Transverse colon (tissue), 4 donors: ENCODE measurements around the gene MSANTD2.

Experiments used
- EP300 ChIP-seq: sonication (generic); formaldehyde crosslinking; IDR thresholded peaks from one replicate; pipeline ENCODE4 v1.6.1; 2017; ENCODE audit warnings: antibody characterized with exemption, low read depth
- POLR2A ChIP-seq: fragments of 450-650 bp; IDR thresholded peaks from one replicate; pipeline ENCODE4 v1.6.1; 2016; ENCODE audit warnings: antibody characterized with exemption, mild to moderate bottlenecking, moderate library complexity
- POLR2AphosphoS5 ChIP-seq, 3 donors: sonication (generic); formaldehyde crosslinking; IDR thresholded peaks; one replicate each; pipeline ENCODE4 v1.6.1; 2016; ENCODE audit warnings: antibody characterized with exemption in 3 of 3
- TF ChIP-seq, protein P1 (sequence below), 5 experiments: fragments of 200-600 bp in 3 of 5; fragments of 450-650 bp in 2 of 5; sonication (generic) in 3 of 5; IDR thresholded peaks; 1 replicate in 2 of 5; 2 replicates in 3 of 5; pipeline ENCODE4 v1.5.1; 2016 to 2017; ENCODE audit warnings: antibody characterized with exemption in 5 of 5, inconsistent platforms in 3 of 5, mild to moderate bottlenecking in 2 of 5, moderate library complexity in 1 of 5

DNA sequence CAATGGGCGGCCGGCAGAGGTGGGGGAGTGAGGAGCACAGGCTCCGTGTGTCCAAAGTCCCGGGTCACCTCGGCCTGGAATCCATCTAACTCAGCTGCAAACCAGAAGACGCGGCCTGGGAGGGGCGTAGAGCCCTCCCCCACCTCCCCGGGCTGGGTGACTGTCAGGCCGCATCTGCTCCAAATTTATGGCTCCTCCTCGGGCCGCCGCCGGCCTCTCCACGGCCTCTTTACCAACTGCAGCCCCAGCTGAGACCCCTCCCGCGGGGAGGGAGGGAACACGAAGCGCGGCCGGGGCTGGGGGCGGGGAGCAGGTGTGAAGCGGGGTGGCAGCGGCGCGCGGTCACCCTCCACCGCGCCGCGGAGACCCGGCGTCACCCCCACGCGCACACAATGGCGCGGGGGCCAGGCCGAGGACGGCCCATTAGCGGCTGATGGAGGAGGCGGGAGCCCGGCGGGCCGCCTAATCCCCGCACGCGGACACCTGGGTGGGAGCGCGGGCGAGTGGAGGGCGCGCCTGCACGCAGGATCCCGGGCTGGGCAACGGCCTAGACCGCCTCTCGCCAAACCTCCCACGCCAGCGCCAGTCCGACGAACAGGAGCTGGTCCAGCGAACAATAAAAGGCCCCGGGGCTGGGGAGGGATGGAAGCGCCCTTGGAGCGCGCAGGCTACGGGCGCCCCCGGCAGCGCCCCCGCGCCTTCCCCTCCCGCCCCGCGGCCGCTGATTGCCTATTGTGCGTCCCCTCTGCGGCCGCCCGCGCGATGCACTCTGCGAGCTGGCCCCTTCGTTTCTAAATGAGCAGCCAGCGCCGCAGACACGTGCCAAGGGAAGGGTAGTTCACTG is 39.1 kb upstream of the MSANTD2 start:
- TF ChIP-seq, protein P1, sequence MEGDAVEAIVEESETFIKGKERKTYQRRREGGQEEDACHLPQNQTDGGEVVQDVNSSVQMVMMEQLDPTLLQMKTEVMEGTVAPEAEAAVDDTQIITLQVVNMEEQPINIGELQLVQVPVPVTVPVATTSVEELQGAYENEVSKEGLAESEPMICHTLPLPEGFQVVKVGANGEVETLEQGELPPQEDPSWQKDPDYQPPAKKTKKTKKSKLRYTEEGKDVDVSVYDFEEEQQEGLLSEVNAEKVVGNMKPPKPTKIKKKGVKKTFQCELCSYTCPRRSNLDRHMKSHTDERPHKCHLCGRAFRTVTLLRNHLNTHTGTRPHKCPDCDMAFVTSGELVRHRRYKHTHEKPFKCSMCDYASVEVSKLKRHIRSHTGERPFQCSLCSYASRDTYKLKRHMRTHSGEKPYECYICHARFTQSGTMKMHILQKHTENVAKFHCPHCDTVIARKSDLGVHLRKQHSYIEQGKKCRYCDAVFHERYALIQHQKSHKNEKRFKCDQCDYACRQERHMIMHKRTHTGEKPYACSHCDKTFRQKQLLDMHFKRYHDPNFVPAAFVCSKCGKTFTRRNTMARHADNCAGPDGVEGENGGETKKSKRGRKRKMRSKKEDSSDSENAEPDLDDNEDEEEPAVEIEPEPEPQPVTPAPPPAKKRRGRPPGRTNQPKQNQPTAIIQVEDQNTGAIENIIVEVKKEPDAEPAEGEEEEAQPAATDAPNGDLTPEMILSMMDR (IDR thresholded peaks at IDR 0.05) = no peak
- TF ChIP-seq POLR2AphosphoS5 (IDR thresholded peaks at IDR 0.05) (no peak), POLR2A (no peak), EP300 (no peak)
